Thyroid gland (tissue), 4 donors: ENCODE data around the gene PTRH1.

ENCODE experiments used
- POLR2A ChIP-seq, 2 donors: fragments of 450-650 bp; IDR thresholded peaks; one replicate each; pipeline ENCODE4 v1.6.1; 2017; ENCODE audit warnings: antibody characterized with exemption in 2 of 2, mild to moderate bottlenecking in 2 of 2, moderate library complexity in 1 of 2
- TF ChIP-seq, protein P1 (sequence below), 6 experiments: fragments of 200-600 bp in 3 of 6; fragments of 450-650 bp in 3 of 6; sonication (generic) in 3 of 6; IDR thresholded peaks; one replicate each; pipeline ENCODE4 v1.5.1; 2016 to 2019; ENCODE audit warnings: antibody characterized with exemption in 6 of 6, mild to moderate bottlenecking in 2 of 6, inconsistent platforms in 1 of 6, moderate library complexity in 1 of 6

DNA sequence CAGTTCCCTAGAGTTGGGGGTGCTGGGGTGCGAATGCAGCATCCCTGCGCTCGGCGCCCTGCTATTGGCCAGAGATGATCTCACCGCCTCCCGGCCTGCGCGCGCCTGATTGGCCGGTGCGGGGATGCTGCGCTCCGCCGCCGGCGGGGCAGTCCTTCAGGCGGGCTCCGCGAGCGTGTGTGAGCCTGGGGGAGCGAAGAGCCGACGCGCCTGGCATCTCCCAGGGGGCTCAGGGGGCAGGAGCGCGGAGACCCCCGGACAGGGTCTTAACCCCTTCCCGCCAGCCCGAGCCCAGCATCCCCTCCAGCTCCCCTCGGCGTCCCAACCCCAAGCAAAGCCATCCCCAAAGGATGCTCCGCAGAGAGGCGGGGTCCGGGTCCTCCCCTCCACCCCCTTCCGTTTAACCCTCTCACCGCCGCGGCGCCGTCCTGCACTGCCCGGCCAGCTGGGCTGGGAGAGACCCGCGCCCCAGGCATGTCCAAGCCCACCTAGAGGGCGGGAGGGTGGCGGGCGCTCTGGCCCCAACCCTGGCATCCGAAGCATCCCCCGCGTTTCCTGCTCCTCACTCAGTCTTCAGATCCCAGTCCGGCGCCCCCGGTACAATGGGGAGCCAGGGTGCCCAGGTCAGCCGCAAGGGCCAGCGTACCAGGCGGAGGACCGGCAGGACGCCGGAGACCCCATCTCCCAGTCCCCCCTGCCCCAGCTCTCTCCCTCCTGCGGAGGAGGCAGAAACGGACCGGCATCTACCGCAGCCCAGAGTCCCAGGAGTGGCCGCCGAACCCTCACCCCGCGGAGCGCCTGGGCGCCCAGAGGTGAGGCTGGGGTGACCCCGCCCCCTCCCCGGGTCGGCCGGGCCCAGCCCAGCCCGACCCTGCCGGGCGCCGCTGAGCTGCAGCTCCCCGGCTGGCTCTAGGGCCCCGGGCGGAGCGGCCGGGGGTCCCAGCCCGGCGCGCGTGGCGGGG, 38.9 kb upstream of the PTRH1 start:
- TF ChIP-seq, protein P1, sequence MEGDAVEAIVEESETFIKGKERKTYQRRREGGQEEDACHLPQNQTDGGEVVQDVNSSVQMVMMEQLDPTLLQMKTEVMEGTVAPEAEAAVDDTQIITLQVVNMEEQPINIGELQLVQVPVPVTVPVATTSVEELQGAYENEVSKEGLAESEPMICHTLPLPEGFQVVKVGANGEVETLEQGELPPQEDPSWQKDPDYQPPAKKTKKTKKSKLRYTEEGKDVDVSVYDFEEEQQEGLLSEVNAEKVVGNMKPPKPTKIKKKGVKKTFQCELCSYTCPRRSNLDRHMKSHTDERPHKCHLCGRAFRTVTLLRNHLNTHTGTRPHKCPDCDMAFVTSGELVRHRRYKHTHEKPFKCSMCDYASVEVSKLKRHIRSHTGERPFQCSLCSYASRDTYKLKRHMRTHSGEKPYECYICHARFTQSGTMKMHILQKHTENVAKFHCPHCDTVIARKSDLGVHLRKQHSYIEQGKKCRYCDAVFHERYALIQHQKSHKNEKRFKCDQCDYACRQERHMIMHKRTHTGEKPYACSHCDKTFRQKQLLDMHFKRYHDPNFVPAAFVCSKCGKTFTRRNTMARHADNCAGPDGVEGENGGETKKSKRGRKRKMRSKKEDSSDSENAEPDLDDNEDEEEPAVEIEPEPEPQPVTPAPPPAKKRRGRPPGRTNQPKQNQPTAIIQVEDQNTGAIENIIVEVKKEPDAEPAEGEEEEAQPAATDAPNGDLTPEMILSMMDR (IDR thresholded peaks at IDR 0.05) = no peak
- no peak for TF ChIP-seq POLR2A (IDR thresholded peaks at IDR 0.05)
